HG02970 (cell line): ENCODE data around the gene SLC4A9.
"Not testable (repeated sequence)": the region's sequence is repeated elsewhere in the genome, so short reads cannot be mapped to it uniquely, and the experiment has no call there.

Source experiments
- ATAC-seq: cut with Tn5 transposase; IDR thresholded peaks from one replicate; pipeline ENCODE4 v1.9.1; 2021; ENCODE audit warnings: mild to moderate bottlenecking, moderate library complexity, moderate number of reproducible peaks; ENCODE audit not compliant: unreplicated experiment, low FRiP score

Gene SLC4A9

DNA sequence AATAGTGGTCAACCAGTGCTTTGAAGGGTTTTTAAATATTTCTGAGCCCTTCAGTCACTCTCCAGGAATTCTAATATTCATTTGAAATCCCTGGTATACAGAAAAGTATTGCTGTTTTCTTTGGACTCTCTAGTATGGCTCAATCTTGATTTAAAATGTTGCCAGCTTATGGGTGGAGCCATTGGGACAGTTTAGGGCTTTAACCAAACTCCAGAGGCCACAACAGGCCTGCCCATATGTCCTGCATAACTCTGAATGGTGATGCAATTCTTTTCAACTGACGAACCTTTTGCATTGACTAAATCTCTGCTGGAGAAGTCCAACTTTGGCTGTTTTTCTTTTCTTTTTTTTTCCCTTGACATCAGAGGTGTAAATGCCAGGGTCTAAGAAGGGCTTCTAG is 31.3 kb downstream of the SLC4A9 start:
- no peak for ATAC-seq

- no peak for ATAC-seq
Observed at GRCh38 chr5:140391732-140392131, 31.7 kb downstream of the SLC4A9 start.

GRCh38 chr5:140393738-140394137 is 33.7 kb downstream of the SLC4A9 start:
- no peak for ATAC-seq

DNA sequence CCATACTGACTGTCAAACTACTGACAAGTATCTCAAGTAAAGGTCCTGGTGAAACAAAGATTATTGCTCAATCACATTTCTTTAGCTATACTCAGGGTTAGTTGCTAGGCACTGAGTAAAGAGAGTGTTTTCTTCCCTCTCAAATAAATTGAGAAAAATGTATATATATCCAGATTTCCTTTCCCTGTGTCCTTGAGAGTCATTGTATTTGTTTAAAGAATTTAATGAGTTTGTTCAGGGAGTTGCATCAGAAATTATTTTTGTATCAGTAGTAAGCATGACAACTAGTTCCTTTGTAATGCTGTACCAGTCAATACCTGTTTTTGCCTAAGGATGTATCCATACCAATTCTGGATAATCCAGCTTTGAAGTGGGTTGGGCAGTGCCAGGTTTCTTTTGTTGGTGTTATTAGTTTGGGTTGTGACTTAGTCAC is 38.4 kb downstream of the SLC4A9 start:
- no peak for ATAC-seq

GRCh38 chr5:140399979-140400729 is 40.2 kb downstream of the SLC4A9 start:
- no peak for ATAC-seq

- peak; percentile 63 for ATAC-seq
Observed at GRCh38 chr5:140400730-140401361, 40.9 kb downstream of the SLC4A9 start.

GRCh38 chr5:140401362-140402257 is 41.6 kb downstream of the SLC4A9 start, which contains the start of gene ANKHD1:
Gene ANKHD1 (plus strand): TSS chr5:140401833. CDS start chr5:140401968, 135 bp downstream.
- ATAC-seq: peak; percentile 92

- peak; percentile 1 for ATAC-seq
Observed at GRCh38 chr5:140402258-140403074, 42.5 kb downstream of the SLC4A9 start.

DNA sequence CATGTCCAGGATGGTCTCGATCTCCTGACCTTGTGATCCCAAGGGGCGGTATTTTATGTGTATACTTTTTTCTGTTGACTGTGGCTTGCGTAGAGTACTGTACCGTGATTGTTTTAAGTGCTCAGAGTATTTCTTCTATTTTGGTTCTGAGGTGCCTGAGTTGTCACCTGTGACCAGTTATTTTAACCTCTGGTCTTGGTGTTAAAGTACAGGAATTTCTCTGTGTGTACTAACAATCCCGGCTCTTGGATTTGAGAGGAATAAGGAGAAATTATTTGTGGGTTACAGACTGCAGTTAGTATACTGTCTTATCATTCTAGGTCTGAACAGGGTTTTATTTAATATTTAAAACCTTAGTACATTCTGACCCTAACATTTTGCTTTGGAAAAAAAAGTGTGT is 43.6 kb downstream of the SLC4A9 start:
- no peak for ATAC-seq

DNA sequence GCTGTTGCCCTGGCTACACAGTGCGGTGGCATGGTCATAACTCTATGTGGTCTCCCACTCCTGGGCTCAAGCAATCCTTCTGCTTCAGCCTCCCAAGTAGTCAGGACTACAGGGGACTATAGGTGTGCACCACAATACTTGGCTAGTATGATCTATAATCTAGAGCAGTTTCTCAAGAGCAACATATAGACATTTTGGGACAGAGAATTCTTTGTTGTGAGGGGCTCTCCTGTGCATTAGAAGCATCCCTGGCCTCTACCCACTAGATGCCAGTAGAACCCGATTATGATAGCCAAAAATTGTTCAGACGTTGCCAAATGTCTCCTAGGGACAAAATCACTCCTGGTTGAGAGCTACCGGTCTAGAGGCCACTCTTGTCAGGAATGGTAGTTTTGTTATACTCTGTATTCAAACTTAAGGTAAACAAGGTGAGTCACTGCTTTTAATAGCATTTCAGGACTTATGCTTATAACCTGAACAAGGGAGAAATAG is 48.8 kb downstream of the SLC4A9 start:
- no peak for ATAC-seq

GRCh38 chr5:140413230-140413629 is 53.2 kb downstream of the SLC4A9 start:
- ATAC-seq: no peak

DNA sequence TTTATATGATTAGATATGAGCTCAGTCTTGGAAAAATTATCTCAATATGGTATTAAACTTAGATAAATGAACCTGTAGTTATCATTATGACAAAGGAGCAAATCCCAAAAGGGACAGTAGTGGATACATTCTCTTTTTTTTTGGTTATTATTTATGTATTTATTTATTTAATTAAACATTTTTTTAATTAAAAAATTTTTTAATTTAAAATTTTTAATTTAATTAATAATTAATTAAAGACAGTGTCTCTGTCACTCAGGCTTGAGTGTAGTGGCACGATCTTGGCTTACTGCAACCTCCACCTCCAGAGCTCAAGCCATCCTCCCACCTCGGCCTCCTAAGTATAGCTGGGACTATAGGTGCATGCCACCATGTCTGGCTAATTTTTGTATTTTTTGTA is 57.2 kb downstream of the SLC4A9 start:
- no peak for ATAC-seq

DNA sequence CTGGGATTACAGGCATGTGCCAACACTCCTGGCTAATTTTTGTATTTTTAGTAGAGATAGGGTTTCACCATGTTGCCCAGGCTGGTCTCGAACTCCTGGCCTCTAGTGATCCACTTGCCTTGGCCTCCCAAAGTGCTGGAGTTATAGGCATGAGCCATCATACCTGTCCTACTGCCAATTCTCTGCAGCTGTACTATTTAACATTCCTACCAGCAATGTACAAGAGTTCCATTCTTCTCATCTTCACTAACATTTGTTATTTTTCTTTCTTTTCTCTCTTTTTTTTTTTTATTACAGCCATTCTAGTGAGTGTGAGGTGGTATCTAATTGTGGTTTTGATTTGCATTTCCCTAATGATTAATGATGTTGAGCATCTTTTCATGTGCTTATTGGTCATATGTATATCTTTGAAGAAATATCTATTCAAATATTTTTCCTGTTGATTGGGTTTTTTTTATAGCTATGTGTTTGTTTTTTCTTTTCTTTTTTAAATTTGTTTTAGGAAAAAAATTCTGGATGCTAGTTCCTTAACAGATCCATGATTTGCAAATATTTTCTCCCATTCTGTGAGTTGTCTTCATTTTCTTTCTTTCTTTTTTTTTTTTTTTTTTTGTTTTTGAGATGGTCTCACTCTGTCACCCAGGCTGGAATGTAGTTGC is 59.0 kb downstream of the SLC4A9 start:
- ATAC-seq: no peak

DNA sequence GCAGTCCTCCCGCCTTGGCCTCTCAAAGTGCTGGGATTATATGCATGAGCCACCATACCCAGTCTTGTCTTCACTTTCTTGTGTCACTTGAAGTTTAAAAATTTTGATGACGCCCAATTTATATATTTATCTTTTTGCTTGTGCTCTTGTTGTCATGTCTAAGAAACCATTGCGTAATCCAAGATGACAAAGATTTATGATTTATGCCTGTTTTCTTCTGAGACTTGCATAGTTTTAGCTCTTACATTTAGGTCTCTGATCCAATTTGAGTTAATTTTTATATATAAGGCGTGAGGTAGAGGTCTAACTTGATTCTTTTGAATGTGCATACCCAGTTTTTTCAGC is 60.2 kb downstream of the SLC4A9 start:
- no peak for ATAC-seq

- no peak for ATAC-seq
Observed at GRCh38 chr5:140420665-140421361, 60.8 kb downstream of the SLC4A9 start.

GRCh38 chr5:140421375-140421774 is 61.4 kb downstream of the SLC4A9 start:
- ATAC-seq: not testable (repeated sequence)

GRCh38 chr5:140423609-140424008 is 63.6 kb downstream of the SLC4A9 start:
- no peak for ATAC-seq

GRCh38 chr5:140424135-140424534 is 64.1 kb downstream of the SLC4A9 start:
- no peak for ATAC-seq
